C4-2B (cell line): ENCODE measurements around the gene GANAB.

Experiments
- CTCF ChIP-seq: fragments of 450-650 bp; conservative IDR thresholded peaks from 2 replicates; pipeline ENCODE4 v1.5.1; 2017; ENCODE audit warnings: mild to moderate bottlenecking
- ZFX ChIP-seq: fragments of 450-650 bp; IDR thresholded peaks from 2 replicates; pipeline ENCODE4 v1.6.1; 2017

GRCh38 chr11:62678433-62678769 is 32.0 kb upstream of the GANAB start:
- TF ChIP-seq CTCF (no peak), ZFX (no peak)
